ENCODE results near the gene ANO6. TPM values are rescaled to one million over a fixed set of nuclear protein-coding genes. Genes with fewer than 3 reads are reported as not detected.
"Not testable (repeated sequence)": the region's sequence is repeated elsewhere in the genome, so short reads cannot be mapped to it uniquely, and the experiment has no call there.

ANO6 gene
- total RNA-seq, 1 donor from 2014 or later = 32.0 TPM

GRCh38 chr12:45260104-45260815 is 44.4 kb downstream of the ANO6 start:
- peak overlapping the region; percentile 33 for H3K4me3 Mint-ChIP-seq

GRCh38 chr12:45260854-45261253 is 45.0 kb downstream of the ANO6 start:
- Mint-ChIP-seq H3K9me3 (peaks cover 2% of the 10 kb centered on the region), H3K4me1 (peaks cover 35% of the 10 kb centered on the region), H3K36me3 (ENCODE audit: low read depth) (no peaks in the 10 kb centered on the region), H3K27ac (ENCODE audit: unreplicated experiment) (no peak overlapping the region), H3K4me3 (no peak overlapping the region), H3K27me3 (ENCODE audit: low read depth) (no peaks in the 10 kb centered on the region)
- DNase-seq (ENCODE audit: low read depth, low spot score) = no peak
- no peak for TF ChIP-seq CTCF (conservative IDR thresholded peaks at IDR 0.05)

More at GRCh38 chr12:45260104-45260815, 44.4 kb downstream of the ANO6 start:
- Mint-ChIP-seq H3K36me3 (ENCODE audit: low read depth) (no peaks in the 10 kb centered on the region), H3K9me3 (peaks cover 2% of the 10 kb centered on the region), H3K4me1 (peaks cover 35% of the 10 kb centered on the region), H3K27ac (ENCODE audit: unreplicated experiment) (peak overlapping the region; percentile 82), H3K27me3 (ENCODE audit: low read depth) (no peaks in the 10 kb centered on the region)
- no peak for DNase-seq (ENCODE audit: low read depth, low spot score)
- no peak for TF ChIP-seq CTCF (conservative IDR thresholded peaks at IDR 0.05)

GRCh38 chr12:45262185-45262584 is 46.3 kb downstream of the ANO6 start:
- not testable (repeated sequence) for H3K4me3 Mint-ChIP-seq; DNase-seq (ENCODE audit: low read depth, low spot score); H3K27ac Mint-ChIP-seq (ENCODE audit: unreplicated experiment); H3K27me3 Mint-ChIP-seq (ENCODE audit: low read depth); H3K9me3 Mint-ChIP-seq; H3K36me3 Mint-ChIP-seq (ENCODE audit: low read depth)
- H3K4me1 Mint-ChIP-seq = peaks cover 32% of the 10 kb centered on the region

GRCh38 chr12:45263587-45263986 is 47.7 kb downstream of the ANO6 start:
- no peak overlapping the region for H3K4me3 Mint-ChIP-seq
- no peaks in the 10 kb centered on the region for H3K36me3 Mint-ChIP-seq (ENCODE audit: low read depth)
- H3K4me1 Mint-ChIP-seq = peaks cover 22% of the 10 kb centered on the region
- H3K27ac Mint-ChIP-seq (ENCODE audit: unreplicated experiment) = peak overlapping the region; percentile 13
- H3K9me3 Mint-ChIP-seq = peaks cover 2% of the 10 kb centered on the region
- no peak for TF ChIP-seq CTCF (conservative IDR thresholded peaks at IDR 0.05)
- no peaks in the 10 kb centered on the region for H3K27me3 Mint-ChIP-seq (ENCODE audit: low read depth)
- no peak for DNase-seq (ENCODE audit: low read depth, low spot score)

GRCh38 chr12:45268672-45269411 is 52.9 kb downstream of the ANO6 start:
- Mint-ChIP-seq H3K4me3 (no peak overlapping the region), H3K4me1 (peaks cover 10% of the 10 kb centered on the region), H3K36me3 (ENCODE audit: low read depth) (no peaks in the 10 kb centered on the region), H3K27me3 (ENCODE audit: low read depth) (no peaks in the 10 kb centered on the region), H3K27ac (ENCODE audit: unreplicated experiment) (no peak overlapping the region), H3K9me3 (no peaks in the 10 kb centered on the region)
- no peak for DNase-seq (ENCODE audit: low read depth, low spot score)
- peak; percentile 62 for TF ChIP-seq CTCF (conservative IDR thresholded peaks at IDR 0.05)

- no peaks in the 10 kb centered on the region for H3K27me3 Mint-ChIP-seq (ENCODE audit: low read depth)
- H3K27ac Mint-ChIP-seq (ENCODE audit: unreplicated experiment) = no peak overlapping the region
- DNase-seq (ENCODE audit: low read depth, low spot score) = no peak
- no peak overlapping the region for H3K4me3 Mint-ChIP-seq
- TF ChIP-seq CTCF (conservative IDR thresholded peaks at IDR 0.05) = no peak
- no peaks in the 10 kb centered on the region for H3K36me3 Mint-ChIP-seq (ENCODE audit: low read depth)
- H3K9me3 Mint-ChIP-seq = no peaks in the 10 kb centered on the region
- H3K4me1 Mint-ChIP-seq = peaks cover 10% of the 10 kb centered on the region
Measured at GRCh38 chr12:45269412-45269751, 53.5 kb downstream of the ANO6 start.

Measured in neural crest cell (in vitro differentiated cells).